OCI-LY7 (cell line): Measurements from ENCODE around the gene DNAH7. TPM values are rescaled to one million over a fixed set of nuclear protein-coding genes. Genes with fewer than 3 reads are reported as not detected.

Experiments used
- BruUV-seq: library from RNA; stranded (reverse); fragments of 400-500 nt; replicated peaks from 2 replicates; lab custom pipeline; 2021; lab: Mats Ljungman, UMichigan
- CTCF ChIA-PET: fragments of 300-600 bp; sonication (Branson Sonifier 250); formaldehyde crosslinking; loops from one replicate; lab custom pipeline; 2022; ENCODE audit warnings: antibody characterized with exemption; ENCODE audit not compliant: unreplicated experiment; lab: Charles Lee
- POLR2A ChIA-PET: fragments of 300-600 bp; sonication (Branson Sonifier 250); formaldehyde crosslinking; loops from one replicate; lab custom pipeline; 2022; ENCODE audit warnings: antibody characterized with exemption; lab: Charles Lee
- DNase-seq: peaks from one replicate; pipeline ENCODE4 v3.0.0-alpha.2; 2015; ENCODE audit warnings: low spot score
- H2AFZ ChIP-seq: fragments of 200-600 bp; sonication (generic), shearing (Covaris generic); 2 replicates; pipeline ENCODE4 v1.6.1; 2014; ENCODE audit warnings: mild to moderate bottlenecking, antibody characterized with exemption, low read length, moderate library complexity
- H3K27ac ChIP-seq: fragments of 200-600 bp; sonication (generic); 2 replicates; pipeline ENCODE4 v1.5.1; 2014; ENCODE audit warnings: mixed run types, low read depth, mild to moderate bottlenecking, moderate library complexity, low read length, inconsistent platforms; ENCODE audit not compliant: poor library complexity, severe bottlenecking
- H3K36me3 ChIP-seq: fragments of 200-600 bp; sonication (generic); 2 replicates; pipeline ENCODE4 v1.6.1; 2014; ENCODE audit warnings: mild to moderate bottlenecking, antibody characterized with exemption, low read length, moderate library complexity, mixed read lengths; ENCODE audit not compliant: insufficient read depth
- H3K4me1 ChIP-seq: fragments of 200-600 bp; sonication (generic); 2 replicates; pipeline ENCODE4 v1.5.1; 2014; ENCODE audit warnings: mild to moderate bottlenecking, low read length; ENCODE audit not compliant: insufficient read depth, poor library complexity, severe bottlenecking
- H3K4me2 ChIP-seq: fragments of 200-600 bp; sonication (generic); 2 replicates; pipeline ENCODE4 v1.6.1; 2014; ENCODE audit warnings: mild to moderate bottlenecking, low read length
- H3K4me3 ChIP-seq: fragments of 200-600 bp; sonication (generic); 2 replicates; pipeline ENCODE4 v1.5.1; 2014; ENCODE audit warnings: mild to moderate bottlenecking, low read depth, low read length; ENCODE audit not compliant: poor library complexity, severe bottlenecking
- H3K79me2 ChIP-seq: fragments of 200-600 bp; sonication (generic); 2 replicates; pipeline ENCODE4 v1.6.1; 2016; ENCODE audit warnings: low read depth, mild to moderate bottlenecking, low read length, moderate library complexity, mixed read lengths; ENCODE audit not compliant: insufficient read depth
- H3K9me2 ChIP-seq: fragments of 200-600 bp; sonication (generic); 2 replicates; pipeline ENCODE4 v1.6.1; 2016; ENCODE audit warnings: mild to moderate bottlenecking, low read length, mixed read lengths; ENCODE audit not compliant: insufficient read depth
- H3K9me3 ChIP-seq: fragments of 200-600 bp; sonication (generic); 2 replicates; pipeline ENCODE4 v1.6.1; 2014; ENCODE audit warnings: mild to moderate bottlenecking, mixed run types, low read length, mixed read lengths
- H4K20me1 ChIP-seq: fragments of 200-600 bp; sonication (generic); 2 replicates; pipeline ENCODE4 v1.6.1; 2014; ENCODE audit warnings: mild to moderate bottlenecking, antibody characterized with exemption, low read length, moderate library complexity, mixed read lengths; ENCODE audit not compliant: insufficient read depth
- EZH2phosphoT487 ChIP-seq: fragments of 200-600 bp; sonication (generic); IDR thresholded peaks from 2 replicates; pipeline ENCODE4 v1.6.1; 2018; ENCODE audit warnings: low read depth, borderline replicate concordance, mild to moderate bottlenecking, mixed run types, antibody characterized with exemption, low read length, moderate library complexity, mixed read lengths
- intact Hi-C: fragments of 100-400 bp; cut with micrococcal nuclease; formaldehyde crosslinking; loops from one replicate; pipeline ENCODE4 v1.10.0; 2022; ENCODE audit not compliant: unreplicated experiment
- total RNA-seq, 2 experiments: library from RNA; depleted of rRNA in 1 of 2; stranded (reverse); fragments of >200 nt in 1 of 2; shearing (Covaris generic) in 1 of 2; gene quantifications; 2 replicates each; pipeline ENCODE4 v1.2.3, GENCODE V29; 2014 to 2022
- TF ChIP-seq, protein P1 (sequence below): fragments of 200-600 bp; sonication (generic); conservative IDR thresholded peaks from 2 replicates; pipeline ENCODE4 v1.5.1; 2014; ENCODE audit warnings: mild to moderate bottlenecking, antibody characterized with exemption, low read length, moderate library complexity, mixed read lengths

DNAH7 gene
- total RNA-seq, 2 experiments from 2014 or later = not detected

DNA sequence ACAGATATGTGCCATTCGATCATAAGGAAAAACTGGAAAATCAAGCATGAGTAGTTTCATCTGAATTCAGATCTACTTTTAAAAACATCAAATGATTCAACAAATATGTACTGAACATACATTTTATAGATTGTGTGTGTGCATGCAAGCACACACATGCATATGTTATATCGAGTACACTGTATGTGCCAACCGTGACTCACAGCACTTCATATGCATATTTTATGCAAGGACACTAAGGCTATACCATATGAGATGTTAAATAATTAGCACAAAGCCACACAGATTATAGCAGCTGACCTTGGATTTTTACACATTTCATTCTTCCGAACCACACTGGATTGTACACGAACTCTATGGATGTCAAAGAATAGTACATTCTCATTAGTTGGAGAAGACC is 161.2 kb downstream of the DNAH7 start:
- Histone ChIP-seq H3K4me1 (no peaks in the 10 kb centered on the region), H3K4me3 (no peak overlapping the region), H3K9me2 (no peaks in the 10 kb centered on the region), H3K27ac (no peak overlapping the region), H3K4me2 (no peak overlapping the region), H2AFZ (no peak overlapping the region), H3K9me3 (no peaks in the 10 kb centered on the region), H4K20me1 (no peaks in the 10 kb centered on the region), H3K36me3 (no peaks in the 10 kb centered on the region), H3K79me2 (no peaks in the 10 kb centered on the region)
- CTCF ChIA-PET = no interaction called here
- intact Hi-C loops = no loop called here
- no peak for DNase-seq
- TF ChIP-seq EZH2phosphoT487 = no peak
- TF ChIP-seq, protein P1, sequence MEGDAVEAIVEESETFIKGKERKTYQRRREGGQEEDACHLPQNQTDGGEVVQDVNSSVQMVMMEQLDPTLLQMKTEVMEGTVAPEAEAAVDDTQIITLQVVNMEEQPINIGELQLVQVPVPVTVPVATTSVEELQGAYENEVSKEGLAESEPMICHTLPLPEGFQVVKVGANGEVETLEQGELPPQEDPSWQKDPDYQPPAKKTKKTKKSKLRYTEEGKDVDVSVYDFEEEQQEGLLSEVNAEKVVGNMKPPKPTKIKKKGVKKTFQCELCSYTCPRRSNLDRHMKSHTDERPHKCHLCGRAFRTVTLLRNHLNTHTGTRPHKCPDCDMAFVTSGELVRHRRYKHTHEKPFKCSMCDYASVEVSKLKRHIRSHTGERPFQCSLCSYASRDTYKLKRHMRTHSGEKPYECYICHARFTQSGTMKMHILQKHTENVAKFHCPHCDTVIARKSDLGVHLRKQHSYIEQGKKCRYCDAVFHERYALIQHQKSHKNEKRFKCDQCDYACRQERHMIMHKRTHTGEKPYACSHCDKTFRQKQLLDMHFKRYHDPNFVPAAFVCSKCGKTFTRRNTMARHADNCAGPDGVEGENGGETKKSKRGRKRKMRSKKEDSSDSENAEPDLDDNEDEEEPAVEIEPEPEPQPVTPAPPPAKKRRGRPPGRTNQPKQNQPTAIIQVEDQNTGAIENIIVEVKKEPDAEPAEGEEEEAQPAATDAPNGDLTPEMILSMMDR = no peak
- no TSS peak for BruUV-seq
- POLR2A ChIA-PET = no interaction called here

DNA sequence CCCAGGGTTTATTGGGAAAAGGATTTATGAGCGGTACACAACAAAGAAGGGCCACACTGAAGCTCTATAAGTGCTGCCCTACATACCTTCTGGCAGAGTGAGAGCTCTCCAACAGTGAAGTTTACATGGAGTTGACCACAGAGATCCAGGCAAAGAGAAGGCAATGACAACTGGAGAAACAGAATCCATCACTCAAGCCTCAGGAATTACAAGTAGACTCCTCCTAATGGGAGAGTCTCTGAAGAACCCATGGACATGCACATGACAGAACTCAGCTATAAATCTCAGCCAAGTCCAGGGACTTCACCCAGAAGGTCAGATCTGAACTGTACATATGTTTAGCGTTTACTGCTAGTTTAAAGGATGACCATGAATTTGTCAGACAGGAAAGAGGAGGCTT is 164.7 kb downstream of the DNAH7 start:
- H2AFZ ChIP-seq = no peak overlapping the region
- H3K79me2 ChIP-seq = no peaks in the 10 kb centered on the region
- H3K4me1 ChIP-seq = no peaks in the 10 kb centered on the region
- no peak overlapping the region for H3K4me3 ChIP-seq
- no peak overlapping the region for H3K4me2 ChIP-seq
- H3K9me2 ChIP-seq = no peaks in the 10 kb centered on the region
- TF ChIP-seq, protein P1 = no peak
- TF ChIP-seq EZH2phosphoT487 = no peak
- no peak for DNase-seq
- intact Hi-C loops = no loop called here
- no TSS peak for BruUV-seq
- no peaks in the 10 kb centered on the region for H3K36me3 ChIP-seq
- H4K20me1 ChIP-seq = no peaks in the 10 kb centered on the region
- no peak overlapping the region for H3K27ac ChIP-seq
- ChIA-PET POLR2A (interaction anchor here (0.9 to 1.7 kb wide), 3 partner anchors 14 to 24 kb away, joined by 3 read pairs; no protein-coding TSS in a partner anchor), CTCF (no interaction called here)
- H3K9me3 ChIP-seq = no peaks in the 10 kb centered on the region

DNA sequence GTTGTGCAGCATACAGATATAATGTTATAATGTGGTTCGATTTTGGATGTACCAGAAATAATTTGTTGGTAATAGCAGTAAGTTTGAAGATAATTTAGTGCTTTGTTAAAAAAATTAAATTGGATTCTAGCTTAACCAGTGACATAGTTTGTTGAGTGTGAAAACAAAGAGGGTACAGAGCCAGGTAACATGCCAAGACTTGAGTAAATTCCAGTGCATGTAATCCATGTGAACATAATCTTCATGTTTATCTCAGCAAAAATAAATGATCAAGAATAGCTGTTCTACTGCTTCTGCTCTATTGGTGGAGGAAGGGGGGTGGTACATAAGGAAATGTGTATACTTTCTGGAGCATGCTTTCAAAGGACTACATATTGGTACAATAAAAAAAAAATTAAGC is 165.8 kb downstream of the DNAH7 start:
- Histone ChIP-seq H3K4me3 (no peak overlapping the region), H2AFZ (no peak overlapping the region), H4K20me1 (no peaks in the 10 kb centered on the region), H3K4me1 (no peaks in the 10 kb centered on the region), H3K9me3 (no peaks in the 10 kb centered on the region), H3K79me2 (no peaks in the 10 kb centered on the region), H3K36me3 (no peaks in the 10 kb centered on the region), H3K9me2 (no peaks in the 10 kb centered on the region), H3K27ac (no peak overlapping the region), H3K4me2 (no peak overlapping the region)
- DNase-seq = no peak
- BruUV-seq = no TSS peak
- TF ChIP-seq, protein P1 = no peak
- TF ChIP-seq EZH2phosphoT487 = no peak
- intact Hi-C loops = no loop called here
- CTCF ChIA-PET = no interaction called here
- POLR2A ChIA-PET = interaction anchor here (0.6 to 0.9 kb wide), 5 partner anchors 13 to 314 kb away, joined by 3 to 4 read pairs (median 3); no protein-coding TSS in a partner anchor
